IPS-18c (cell line): ENCODE results near the gene RUNX1.

ENCODE experiments used
- H3K4me3 ChIP-seq: 2 replicates; pipeline ENCODE4 v1.7.0; 2013; ENCODE audit warnings: low read depth, mild to moderate bottlenecking, low read length, moderate library complexity; ENCODE audit not compliant: insufficient read depth
- H3K9me3 ChIP-seq: one replicate; pipeline ENCODE4 v1.6.1; 2013; ENCODE audit warnings: mild to moderate bottlenecking, low read length, moderate library complexity; ENCODE audit not compliant: control insufficient read depth, insufficient read depth

RUNX1 gene

DNA sequence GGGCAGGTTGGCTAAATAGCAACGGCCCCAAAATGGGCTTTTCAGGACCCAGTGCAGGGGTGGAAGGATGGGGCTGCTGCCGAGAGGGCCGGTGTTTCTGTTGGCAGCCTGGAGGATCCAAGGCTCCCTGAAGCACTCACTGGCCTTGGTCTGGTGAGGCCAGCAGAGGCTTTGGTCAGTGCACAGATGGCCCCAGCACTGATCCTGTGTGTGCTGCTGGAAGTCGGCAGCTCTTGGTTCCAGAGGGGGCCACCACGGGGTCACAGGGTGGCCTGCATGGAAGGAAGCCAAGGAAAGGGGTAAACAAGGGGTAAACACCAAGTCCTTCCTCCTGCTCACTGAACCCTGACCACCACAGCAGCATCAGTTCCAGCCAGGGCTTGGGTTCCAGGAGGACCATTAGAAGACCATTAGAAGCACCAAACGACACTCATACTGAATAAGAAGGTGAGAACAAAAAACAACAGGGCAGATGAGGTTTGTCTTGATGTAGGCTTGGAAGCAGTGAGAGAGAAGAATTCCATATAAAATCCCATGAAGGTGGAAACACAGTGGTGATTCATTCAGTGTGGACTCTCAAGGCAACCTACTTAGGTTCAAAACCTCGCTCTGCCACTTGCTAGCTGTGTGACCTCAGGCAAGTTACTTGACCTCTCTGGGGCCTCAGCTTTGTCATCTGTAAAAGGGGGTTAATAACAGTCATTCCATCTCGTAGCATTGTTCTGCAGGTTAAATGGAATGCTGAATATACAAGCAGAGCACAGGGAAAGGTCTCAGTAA is 184.5 kb downstream of the RUNX1 start:
- Histone ChIP-seq H3K4me3 (no peak overlapping the region), H3K9me3 (no peaks in the 10 kb centered on the region)

DNA sequence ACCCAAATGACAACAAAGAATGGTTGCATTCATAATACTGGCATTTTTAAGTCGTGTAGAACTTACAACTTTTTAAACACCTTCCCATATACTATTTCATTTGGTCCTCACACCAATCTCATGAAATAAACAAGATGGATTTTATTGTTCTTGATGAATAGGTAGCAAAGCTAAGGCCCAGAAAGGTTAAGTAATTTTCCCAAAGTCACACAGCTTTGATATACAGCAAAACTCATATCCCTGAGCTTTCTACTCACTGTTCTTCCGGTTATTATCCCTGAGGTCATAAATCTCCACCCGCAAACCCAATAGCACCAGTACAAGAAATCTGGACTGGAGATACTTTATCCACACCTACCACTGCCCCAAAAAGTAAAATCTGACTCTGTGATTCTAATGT is 186.2 kb downstream of the RUNX1 start:
- H3K9me3 ChIP-seq: no peaks in the 10 kb centered on the region

DNA sequence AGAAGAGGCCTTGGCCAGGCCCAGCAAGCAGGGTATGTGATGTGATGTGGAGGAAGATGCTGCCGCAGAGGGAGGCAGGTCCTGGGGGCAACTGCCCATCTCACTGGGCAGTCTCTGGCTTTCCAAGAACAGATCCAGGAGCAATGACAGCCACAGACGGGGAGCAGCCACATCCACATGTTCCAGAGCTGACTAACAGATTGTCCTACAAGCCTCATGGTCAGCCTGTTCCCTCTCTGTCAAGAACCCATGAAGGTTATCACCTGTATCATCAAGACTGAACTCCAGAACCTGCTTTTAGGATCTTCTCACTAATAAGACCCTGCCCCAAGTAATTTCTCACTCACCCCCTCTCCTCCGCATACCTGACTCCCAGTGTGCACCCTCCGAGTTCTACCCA is 187.8 kb downstream of the RUNX1 start:
- no peaks in the 10 kb centered on the region for H3K9me3 ChIP-seq
- no peak overlapping the region for H3K4me3 ChIP-seq

More for the DNA sequence above, 186.2 kb downstream of the RUNX1 start:
- H3K4me3 ChIP-seq: no peak overlapping the region

DNA sequence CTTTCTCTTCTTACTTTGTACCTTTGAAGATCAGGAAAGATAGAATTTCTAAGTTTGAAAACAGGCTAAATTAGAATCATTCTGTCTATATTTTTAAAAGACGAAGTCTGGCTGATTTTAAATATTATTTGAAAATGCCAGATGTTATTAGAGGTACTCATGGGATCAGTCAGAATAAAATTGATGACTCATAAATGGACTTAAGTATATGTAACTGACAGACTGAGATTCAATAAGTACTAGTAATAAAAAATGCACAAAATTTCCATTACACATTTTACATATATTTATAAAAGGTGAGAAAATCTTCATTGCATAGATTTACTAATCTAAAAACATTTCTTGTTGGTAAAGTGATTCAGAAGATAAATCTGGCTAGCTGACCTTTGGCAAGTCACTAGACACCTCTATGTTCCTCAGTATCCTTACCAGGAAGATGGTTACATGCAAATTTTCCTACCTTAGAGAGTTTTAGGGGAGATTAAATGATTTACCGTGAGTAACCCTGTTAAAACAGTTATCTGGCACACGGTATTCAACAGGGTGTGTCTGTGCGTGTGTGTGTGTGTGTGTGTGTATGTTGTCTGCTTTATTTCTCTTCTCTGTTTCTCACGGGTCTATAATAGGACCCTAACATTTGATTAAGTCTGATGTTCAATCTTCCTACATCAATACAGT is 189.0 kb downstream of the RUNX1 start:
- Histone ChIP-seq H3K4me3 (no peak overlapping the region), H3K9me3 (no peaks in the 10 kb centered on the region)

DNA sequence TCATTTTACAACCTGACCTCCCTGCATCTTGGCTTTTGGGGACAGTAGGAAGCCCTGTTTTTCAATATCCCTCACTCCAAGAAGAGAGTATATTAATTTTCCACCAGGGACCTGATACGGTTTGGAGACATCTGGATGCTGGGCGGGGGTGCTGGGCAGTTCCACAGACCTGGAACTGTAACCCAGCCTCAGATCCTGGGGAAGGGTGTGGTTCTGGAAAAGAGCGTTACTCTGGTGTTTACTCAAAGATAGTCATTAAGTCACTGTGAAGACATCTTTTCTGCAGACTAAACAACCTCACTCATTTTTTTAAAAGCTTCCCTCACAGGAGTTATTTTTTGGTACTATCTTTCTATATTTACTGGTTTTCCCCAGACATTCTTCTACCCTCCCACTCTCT is 190.5 kb downstream of the RUNX1 start:
- no peak overlapping the region for H3K4me3 ChIP-seq
- no peaks in the 10 kb centered on the region for H3K9me3 ChIP-seq

- no peak overlapping the region for H3K4me3 ChIP-seq
- no peaks in the 10 kb centered on the region for H3K9me3 ChIP-seq
Observed at GRCh38 chr21:34857874-34858273, 191.2 kb downstream of the RUNX1 start.

GRCh38 chr21:34857122-34857713 is 191.9 kb downstream of the RUNX1 start:
- Histone ChIP-seq H3K9me3 (no peaks in the 10 kb centered on the region), H3K4me3 (no peak overlapping the region)

- Histone ChIP-seq H3K4me3 (no peak overlapping the region), H3K9me3 (no peaks in the 10 kb centered on the region)
Observed at GRCh38 chr21:34852448-34852847, 196.7 kb downstream of the RUNX1 start.

DNA sequence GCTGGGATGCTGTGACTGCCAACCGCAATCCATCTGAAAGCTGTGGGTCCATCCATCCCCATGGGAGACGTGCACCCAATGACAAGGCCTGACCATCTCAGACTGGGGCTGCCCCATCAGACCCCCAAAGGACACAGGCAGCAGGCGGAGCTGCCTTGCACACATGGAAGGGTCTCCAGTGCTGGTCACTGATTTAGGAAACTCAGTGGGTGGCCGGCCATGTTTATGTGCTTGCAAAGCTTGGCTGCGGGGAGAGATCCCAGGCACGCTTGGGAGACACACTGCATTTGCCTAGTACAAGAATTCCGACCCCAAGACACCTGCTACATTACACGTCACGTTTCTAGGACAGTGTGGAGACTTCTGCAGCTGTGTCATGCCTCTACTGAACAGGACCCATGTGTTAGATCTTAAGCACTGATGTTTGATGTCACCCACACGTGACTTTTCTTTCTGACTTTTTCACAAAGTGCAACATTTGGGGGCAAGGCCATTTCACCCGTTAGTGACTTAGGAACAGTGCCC is 198.9 kb downstream of the RUNX1 start:
- no peaks in the 10 kb centered on the region for H3K9me3 ChIP-seq
- H3K4me3 ChIP-seq: no peak overlapping the region

DNA sequence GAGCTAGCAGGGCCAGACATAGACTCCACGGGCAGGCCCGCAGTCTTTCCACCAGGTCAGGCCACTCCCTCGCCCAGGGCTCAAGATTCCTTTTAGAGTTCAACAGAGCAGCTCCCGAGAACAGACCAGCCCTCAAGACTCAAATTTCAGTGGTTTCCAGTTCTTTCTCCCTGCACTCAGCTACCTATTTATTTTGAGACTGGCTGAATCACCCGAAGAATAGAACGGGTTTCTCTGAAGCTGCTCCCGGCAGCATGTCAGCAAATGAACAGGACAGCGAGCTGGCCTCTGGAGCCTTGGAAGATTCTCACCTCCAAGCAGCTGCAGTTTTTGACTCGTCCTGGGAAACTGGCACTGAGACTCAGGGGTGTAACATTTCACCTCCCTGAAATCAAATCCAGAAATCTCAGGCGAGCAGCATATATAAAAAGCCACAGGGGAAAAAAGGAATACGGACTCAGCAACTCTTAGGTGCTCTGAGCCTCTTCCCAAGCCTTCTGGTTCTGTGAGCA is 202.4 kb downstream of the RUNX1 start:
- Histone ChIP-seq H3K4me3 (no peak overlapping the region), H3K9me3 (no peaks in the 10 kb centered on the region)

DNA sequence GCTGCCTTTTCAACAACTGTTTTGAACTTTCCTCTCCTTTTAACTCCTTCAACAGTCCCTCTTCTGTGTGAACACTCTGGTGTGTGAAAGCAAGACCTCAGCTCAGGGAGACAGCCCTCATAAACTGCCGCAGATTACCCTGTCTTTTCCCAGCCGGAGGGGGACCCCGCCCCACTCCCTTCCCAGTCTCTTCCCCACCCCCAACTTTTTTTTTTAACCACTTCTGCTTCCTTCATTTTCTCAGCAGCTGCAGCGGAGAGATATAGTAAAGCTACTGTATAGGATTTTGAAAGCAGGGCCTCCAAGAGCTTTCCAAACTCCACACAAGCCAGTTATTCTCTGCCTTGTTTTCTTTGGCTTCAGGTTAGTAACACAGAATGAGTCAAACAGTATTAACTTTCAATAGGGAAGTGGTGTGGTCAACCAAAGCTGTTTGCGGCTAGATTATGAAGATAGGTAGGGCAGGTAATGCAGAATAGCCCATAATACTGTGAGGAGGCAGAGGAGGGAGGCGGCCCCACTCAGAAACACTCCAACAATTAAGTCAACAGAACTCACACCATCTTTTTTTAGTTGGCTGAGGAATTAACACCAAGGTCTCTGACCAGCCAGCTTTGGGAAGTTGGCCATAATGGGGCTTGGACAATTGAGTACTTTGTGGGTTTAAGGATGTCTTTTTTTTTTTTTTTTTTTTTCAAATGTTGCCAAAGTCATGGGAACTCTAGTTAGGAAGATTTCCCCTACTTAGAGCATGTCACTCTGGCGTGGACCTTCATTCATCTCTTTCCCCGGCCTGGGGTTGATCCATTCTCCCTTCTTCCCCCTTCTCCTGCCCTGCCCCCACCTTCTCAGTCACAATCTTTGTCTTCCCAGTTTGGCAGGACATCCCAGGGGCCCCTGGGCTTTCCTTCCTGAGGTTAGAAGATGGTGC is 203.3 kb downstream of the RUNX1 start:
- H3K9me3 ChIP-seq: no peaks in the 10 kb centered on the region
- no peak overlapping the region for H3K4me3 ChIP-seq

- Histone ChIP-seq H3K4me3 (no peak overlapping the region), H3K9me3 (no peaks in the 10 kb centered on the region)
Observed at GRCh38 chr21:34844924-34845238, 204.2 kb downstream of the RUNX1 start.

GRCh38 chr21:34844013-34844923 is 204.8 kb downstream of the RUNX1 start:
- Histone ChIP-seq H3K4me3 (no peak overlapping the region; the same call in 1 of the 2 replicates), H3K9me3 (no peaks in the 10 kb centered on the region)

GRCh38 chr21:34843562-34843961 is 205.5 kb downstream of the RUNX1 start:
- Histone ChIP-seq H3K9me3 (no peaks in the 10 kb centered on the region), H3K4me3 (no peak overlapping the region)

- Histone ChIP-seq H3K9me3 (no peaks in the 10 kb centered on the region), H3K4me3 (no peak overlapping the region)
Observed at GRCh38 chr21:34841154-34841553, 207.9 kb downstream of the RUNX1 start.

DNA sequence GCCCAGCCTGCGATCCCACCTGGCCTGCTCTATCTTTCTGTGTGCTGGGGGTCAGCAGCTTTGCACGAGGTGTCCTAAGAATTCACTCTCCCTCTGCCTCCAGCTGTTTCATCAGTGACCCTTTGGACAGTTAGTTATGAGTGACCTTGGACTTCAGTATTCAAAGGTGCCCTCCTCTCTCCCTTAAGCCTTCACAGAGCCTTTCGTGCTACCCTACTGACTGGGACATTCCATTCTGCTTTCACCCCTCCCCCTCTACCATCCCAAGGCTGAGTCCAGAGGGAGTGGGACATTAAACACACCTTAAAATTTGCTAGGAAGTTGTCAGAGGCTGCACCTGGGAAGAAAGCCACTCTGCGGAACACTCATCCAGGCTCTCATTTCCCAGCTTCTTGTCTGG is 208.4 kb downstream of the RUNX1 start:
- H3K9me3 ChIP-seq: no peaks in the 10 kb centered on the region
- H3K4me3 ChIP-seq: no peak overlapping the region
